DND-41 (cell line): ENCODE measurements around the gene FRRS1L.

Source experiments
- ATAC-seq: fragments of 200-7000 bp; cut with Tn5 transposase; 3 replicates; pipeline ENCODE4 v1.9.1; 2021; ENCODE audit warnings: low read depth; ENCODE audit not compliant: insufficient read depth
- DNase-seq: peaks from one replicate; pipeline ENCODE4 v3.0.0-alpha.2; 2020
- H2AFZ ChIP-seq: 2 replicates; pipeline ENCODE4 v1.6.0; 2012; ENCODE audit warnings: low read depth, low read length
- H3K27ac ChIP-seq: 2 replicates; pipeline ENCODE4 v1.5.1; 2012; ENCODE audit warnings: low read length, inconsistent platforms
- H3K27me3 ChIP-seq: fragments of 200-600 bp; sonication (generic); 2 replicates; pipeline ENCODE4 v1.6.0; 2012; ENCODE audit warnings: low read length, mild to moderate bottlenecking, inconsistent platforms; ENCODE audit not compliant: insufficient read depth, poor library complexity
- H3K36me3 ChIP-seq: 2 replicates; pipeline ENCODE4 v1.5.1; 2012; ENCODE audit warnings: low read length, inconsistent platforms; ENCODE audit not compliant: insufficient read depth
- H3K4me1 ChIP-seq: 2 replicates; pipeline ENCODE4 v1.5.1; 2012; ENCODE audit warnings: mild to moderate bottlenecking, low read length; ENCODE audit not compliant: insufficient read depth
- H3K4me2 ChIP-seq: 2 replicates; pipeline ENCODE4 v1.6.0; 2012; ENCODE audit warnings: mild to moderate bottlenecking, moderate library complexity, low read length, inconsistent platforms; ENCODE audit not compliant: insufficient read depth
- H3K4me3 ChIP-seq, 2 experiments: fragments of 200-600 bp in 1 of 2; shearing (Covaris generic) in 1 of 2; 2 replicates each; pipeline ENCODE4 v1.5.1; 2012 to 2016; ENCODE audit warnings: inconsistent platforms in 2 of 2, low read length in 2 of 2, mild to moderate bottlenecking in 2 of 2, low read depth in 1 of 2, moderate library complexity in 1 of 2
- H3K79me2 ChIP-seq: 2 replicates; pipeline ENCODE4 v1.6.0; 2012; ENCODE audit warnings: low read length, inconsistent platforms; ENCODE audit not compliant: insufficient read depth
- H3K9ac ChIP-seq: 2 replicates; pipeline ENCODE4 v1.6.0; 2012; ENCODE audit warnings: low read depth, mild to moderate bottlenecking, inconsistent platforms, low read length, moderate library complexity
- H3K9me3 ChIP-seq: 2 replicates; pipeline ENCODE4 v1.5.1; 2012; ENCODE audit warnings: low read length, moderate library complexity, mild to moderate bottlenecking, inconsistent platforms; ENCODE audit not compliant: insufficient read depth, severe bottlenecking
- H4K20me1 ChIP-seq: 2 replicates; pipeline ENCODE4 v1.6.0; 2012; ENCODE audit warnings: low read length; ENCODE audit not compliant: insufficient read depth
- EZH2 ChIP-seq: IDR thresholded peaks from 3 replicates; pipeline ENCODE4 v1.6.1; 2012; ENCODE audit warnings: borderline replicate concordance, low read depth, mild to moderate bottlenecking, moderate library complexity, low read length, inconsistent platforms; ENCODE audit not compliant: severe bottlenecking
- TF ChIP-seq, protein P1 (sequence below): IDR thresholded peaks from 2 replicates; pipeline ENCODE4 v1.5.1; 2012; ENCODE audit warnings: borderline replicate concordance, low read length, moderate library complexity, mild to moderate bottlenecking; ENCODE audit not compliant: poor library complexity, severe bottlenecking; ENCODE audit errors: extremely low read depth

The FRRS1L gene, protein sequence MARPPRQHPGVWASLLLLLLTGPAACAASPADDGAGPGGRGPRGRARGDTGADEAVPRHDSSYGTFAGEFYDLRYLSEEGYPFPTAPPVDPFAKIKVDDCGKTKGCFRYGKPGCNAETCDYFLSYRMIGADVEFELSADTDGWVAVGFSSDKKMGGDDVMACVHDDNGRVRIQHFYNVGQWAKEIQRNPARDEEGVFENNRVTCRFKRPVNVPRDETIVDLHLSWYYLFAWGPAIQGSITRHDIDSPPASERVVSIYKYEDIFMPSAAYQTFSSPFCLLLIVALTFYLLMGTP

DNA sequence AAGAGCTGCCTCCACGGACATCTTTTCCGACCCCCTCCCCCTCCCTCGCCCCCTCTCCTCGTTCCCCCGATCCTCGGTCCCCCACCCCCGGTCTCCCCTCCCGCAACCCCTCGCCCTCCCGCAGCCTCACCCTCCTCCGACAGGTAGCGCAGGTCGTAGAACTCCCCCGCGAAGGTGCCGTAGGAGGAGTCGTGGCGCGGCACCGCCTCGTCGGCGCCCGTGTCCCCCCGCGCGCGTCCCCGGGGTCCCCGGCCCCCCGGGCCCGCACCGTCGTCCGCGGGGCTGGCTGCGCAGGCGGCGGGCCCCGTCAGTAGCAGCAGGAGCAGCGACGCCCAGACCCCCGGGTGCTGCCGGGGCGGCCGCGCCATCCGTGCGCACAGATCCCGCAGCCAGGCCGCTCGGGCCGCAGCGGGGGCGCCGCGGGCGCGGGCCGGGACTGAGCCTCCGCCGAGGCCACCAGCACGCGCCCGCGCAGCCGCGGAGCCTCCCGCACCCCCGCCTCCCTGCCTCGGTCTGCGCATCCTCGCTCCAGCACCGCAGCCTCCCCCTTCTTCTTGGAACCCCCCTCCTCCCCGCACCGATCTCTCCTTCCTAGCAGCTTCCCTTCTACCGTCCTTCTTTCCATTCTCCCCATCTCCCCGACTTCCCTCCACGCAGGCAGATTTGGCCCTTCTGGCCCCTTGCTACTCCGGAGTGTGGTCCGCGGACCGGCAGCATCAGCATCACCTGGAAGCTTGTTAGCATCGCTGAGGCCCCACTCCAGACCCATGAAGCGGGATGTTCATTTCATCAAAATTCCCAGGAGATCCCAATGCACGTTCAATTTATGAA lies at the start of gene FRRS1L:
Gene FRRS1L (minus strand): TSS at position 479 of the 831 bp plus-strand sequence. CDS start 111 bp downstream, at position 368.
- no peak for ATAC-seq

DNA sequence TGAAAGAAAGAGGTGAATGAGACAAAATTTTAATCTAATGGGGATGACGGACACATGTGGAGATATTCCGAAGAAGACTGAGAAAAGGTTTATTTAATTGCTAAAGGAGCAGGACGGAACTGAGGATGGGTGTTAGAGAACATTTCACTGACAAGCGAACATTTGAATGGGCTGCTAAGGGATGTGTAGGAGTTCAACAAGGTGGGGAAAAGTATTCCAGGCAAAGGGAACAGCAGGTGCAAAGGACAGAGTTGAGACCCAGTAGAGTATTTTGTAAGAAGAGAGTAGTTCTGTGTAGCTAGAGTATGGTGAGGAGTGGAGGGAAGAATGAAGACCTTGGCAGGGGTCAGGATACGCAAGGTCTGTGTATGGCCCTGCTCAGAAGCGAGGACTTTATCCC lies 47.4 kb upstream of the FRRS1L start:
- Histone ChIP-seq H2AFZ (no peak overlapping the region), H3K36me3 (no peaks in the 10 kb centered on the region), H3K4me3 (no peak overlapping the region), H3K4me2 (no peak overlapping the region), H3K79me2 (no peaks in the 10 kb centered on the region), H3K9ac (no peak overlapping the region), H3K4me1 (no peaks in the 10 kb centered on the region), H3K27ac (no peak overlapping the region), H4K20me1 (no peaks in the 10 kb centered on the region), H3K27me3 (peaks cover 3% of the 10 kb centered on the region), H3K9me3 (no peaks in the 10 kb centered on the region)
- ATAC-seq = no peak
- no peak for DNase-seq
- TF ChIP-seq, protein P1, sequence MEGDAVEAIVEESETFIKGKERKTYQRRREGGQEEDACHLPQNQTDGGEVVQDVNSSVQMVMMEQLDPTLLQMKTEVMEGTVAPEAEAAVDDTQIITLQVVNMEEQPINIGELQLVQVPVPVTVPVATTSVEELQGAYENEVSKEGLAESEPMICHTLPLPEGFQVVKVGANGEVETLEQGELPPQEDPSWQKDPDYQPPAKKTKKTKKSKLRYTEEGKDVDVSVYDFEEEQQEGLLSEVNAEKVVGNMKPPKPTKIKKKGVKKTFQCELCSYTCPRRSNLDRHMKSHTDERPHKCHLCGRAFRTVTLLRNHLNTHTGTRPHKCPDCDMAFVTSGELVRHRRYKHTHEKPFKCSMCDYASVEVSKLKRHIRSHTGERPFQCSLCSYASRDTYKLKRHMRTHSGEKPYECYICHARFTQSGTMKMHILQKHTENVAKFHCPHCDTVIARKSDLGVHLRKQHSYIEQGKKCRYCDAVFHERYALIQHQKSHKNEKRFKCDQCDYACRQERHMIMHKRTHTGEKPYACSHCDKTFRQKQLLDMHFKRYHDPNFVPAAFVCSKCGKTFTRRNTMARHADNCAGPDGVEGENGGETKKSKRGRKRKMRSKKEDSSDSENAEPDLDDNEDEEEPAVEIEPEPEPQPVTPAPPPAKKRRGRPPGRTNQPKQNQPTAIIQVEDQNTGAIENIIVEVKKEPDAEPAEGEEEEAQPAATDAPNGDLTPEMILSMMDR = no peak

More for the DNA sequence above, at the start of gene FRRS1L:
- no peak for DNase-seq
- Histone ChIP-seq H3K4me1 (no peaks in the 10 kb centered on the region), H2AFZ (no peak within 1 kb of the TSS), H3K9ac (no peak within 1 kb of the TSS), H3K4me2 (no peak within 1 kb of the TSS), H3K9me3 (no peaks in the 10 kb centered on the region), H3K27ac (no peak within 1 kb of the TSS), H3K4me3 (no peak within 1 kb of the TSS), H4K20me1 (no peaks in the 10 kb centered on the region), H3K36me3 (no peaks in the 10 kb centered on the region), H3K27me3 (peaks cover 3% of the 10 kb centered on the region), H3K79me2 (no peaks in the 10 kb centered on the region)
- no peak for TF ChIP-seq EZH2
- TF ChIP-seq, protein P1 = no peak

DNA sequence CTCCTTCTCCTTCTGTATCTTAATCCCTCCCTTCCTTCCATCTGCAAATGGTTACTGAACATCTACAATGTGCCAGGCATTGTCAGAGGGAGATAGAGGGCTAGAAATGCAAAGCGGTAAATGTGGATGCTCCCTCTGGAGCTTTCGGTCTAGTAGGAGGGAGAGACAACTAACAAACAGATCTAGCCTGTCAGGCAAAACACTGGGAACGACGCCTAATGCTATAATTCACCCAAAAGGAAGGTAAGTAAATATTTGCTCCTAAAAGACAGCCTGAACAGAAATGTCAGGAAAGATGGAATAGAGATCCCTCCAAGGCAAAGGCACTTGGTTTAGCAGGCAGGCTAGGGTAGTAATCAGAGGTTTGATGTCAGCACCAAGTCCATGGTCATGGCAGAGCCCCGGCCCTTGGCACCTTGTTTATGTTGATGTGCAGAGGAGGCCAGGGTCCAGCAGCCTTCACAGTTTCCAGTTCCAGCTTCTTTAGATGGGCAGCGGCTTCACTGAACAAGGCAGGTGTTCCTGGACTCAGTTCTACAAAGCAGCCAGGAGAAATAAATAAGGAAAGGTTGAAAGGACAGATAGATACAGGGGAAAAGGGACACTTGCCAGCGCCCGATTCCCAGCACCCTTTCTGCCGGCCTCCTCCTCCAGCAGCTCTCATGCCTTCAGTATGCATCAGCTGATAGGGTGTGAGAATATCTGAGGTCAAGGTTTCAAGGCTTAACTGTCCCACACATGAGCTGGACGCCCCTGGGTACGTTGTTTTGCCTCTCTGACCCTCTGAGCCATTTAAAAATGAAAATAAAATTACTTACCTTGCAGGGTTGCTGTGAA lies 46.5 kb upstream of the FRRS1L start:
- Histone ChIP-seq H3K9ac (no peak overlapping the region), H3K4me2 (no peak overlapping the region), H2AFZ (no peak overlapping the region), H3K36me3 (no peaks in the 10 kb centered on the region), H3K4me3 (no peak overlapping the region), H3K27me3 (peaks cover 3% of the 10 kb centered on the region), H3K79me2 (no peaks in the 10 kb centered on the region), H3K27ac (no peak overlapping the region), H3K4me1 (no peaks in the 10 kb centered on the region), H4K20me1 (no peaks in the 10 kb centered on the region), H3K9me3 (no peaks in the 10 kb centered on the region)
- TF ChIP-seq EZH2 = no peak
- TF ChIP-seq, protein P1 = no peak
- DNase-seq = no peak
- no peak for ATAC-seq
